ENCODE data around the gene TFF2.

Gene TFF2

GRCh38 chr21:42302794-42303193, 48.0 kb downstream of the TFF2 start:
- DNase-seq (ENCODE audit: extremely low read depth, low read depth): no peak

GRCh38 chr21:42302076-42302650, 48.6 kb downstream of the TFF2 start:
- DNase-seq (ENCODE audit: extremely low read depth, low read depth): no peak

More at GRCh38 chr21:42302794-42303193, 48.0 kb downstream of the TFF2 start:
- no peak for TF ChIP-seq CTCF (IDR thresholded peaks at IDR 0.05; ENCODE audit: low read depth, low read length)

GRCh38 chr21:42301371-42302075, 49.3 kb downstream of the TFF2 start:
- no peak for TF ChIP-seq CTCF (IDR thresholded peaks at IDR 0.05; ENCODE audit: low read depth, low read length)
- DNase-seq (ENCODE audit: extremely low read depth, low read depth): no peak

More at GRCh38 chr21:42302076-42302650, 48.6 kb downstream of the TFF2 start:
- no peak for TF ChIP-seq CTCF (IDR thresholded peaks at IDR 0.05; ENCODE audit: low read depth, low read length)

GRCh38 chr21:42300956-42301355, 49.8 kb downstream of the TFF2 start:
- TF ChIP-seq CTCF (IDR thresholded peaks at IDR 0.05; ENCODE audit: low read depth, low read length): no peak
- no peak for DNase-seq (ENCODE audit: extremely low read depth, low read depth)

GRCh38 chr21:42300045-42300583, 50.7 kb downstream of the TFF2 start:
- DNase-seq (ENCODE audit: extremely low read depth, low read depth): no peak
- no peak for TF ChIP-seq CTCF (IDR thresholded peaks at IDR 0.05; ENCODE audit: low read depth, low read length)

GRCh38 chr21:42299324-42300044, 51.3 kb downstream of the TFF2 start:
- no peak for TF ChIP-seq CTCF (IDR thresholded peaks at IDR 0.05; ENCODE audit: low read depth, low read length)
- no peak for DNase-seq (ENCODE audit: extremely low read depth, low read depth)

- DNase-seq (ENCODE audit: extremely low read depth, low read depth): no peak
- no peak for TF ChIP-seq CTCF (IDR thresholded peaks at IDR 0.05; ENCODE audit: low read depth, low read length)
These were observed 52.1 kb downstream of the TFF2 start for GRCh38 chr21:42298657-42299056.
